Fibroblast of skin of back (primary cell): ENCODE data around the gene HSPBP1.

Experiments used
- DNase-seq: peaks from one replicate; pipeline ENCODE4 v3.0.0-alpha.2; 2013

Gene HSPBP1

DNA sequence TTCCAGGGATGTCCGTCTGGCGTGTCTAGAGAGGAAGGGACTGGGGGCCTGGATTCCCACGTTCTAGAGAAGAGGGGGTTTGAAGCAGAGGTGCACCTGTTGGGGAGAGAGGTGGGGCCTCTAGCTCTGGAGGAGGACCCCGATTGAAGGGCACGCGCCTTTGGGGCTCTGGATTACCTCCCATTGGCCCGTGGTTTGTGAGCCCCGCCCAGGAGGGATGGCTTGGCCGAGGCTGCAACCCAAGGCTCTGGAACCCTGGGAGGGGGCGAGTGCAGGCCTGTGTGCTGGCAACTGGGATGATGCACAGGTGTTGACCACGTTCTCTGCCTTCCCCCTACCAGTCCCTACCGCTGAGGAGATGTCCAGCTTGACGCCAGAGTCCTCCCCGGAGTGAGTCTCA lies 25.1 kb upstream of the HSPBP1 start:
- DNase-seq = no peak

DNA sequence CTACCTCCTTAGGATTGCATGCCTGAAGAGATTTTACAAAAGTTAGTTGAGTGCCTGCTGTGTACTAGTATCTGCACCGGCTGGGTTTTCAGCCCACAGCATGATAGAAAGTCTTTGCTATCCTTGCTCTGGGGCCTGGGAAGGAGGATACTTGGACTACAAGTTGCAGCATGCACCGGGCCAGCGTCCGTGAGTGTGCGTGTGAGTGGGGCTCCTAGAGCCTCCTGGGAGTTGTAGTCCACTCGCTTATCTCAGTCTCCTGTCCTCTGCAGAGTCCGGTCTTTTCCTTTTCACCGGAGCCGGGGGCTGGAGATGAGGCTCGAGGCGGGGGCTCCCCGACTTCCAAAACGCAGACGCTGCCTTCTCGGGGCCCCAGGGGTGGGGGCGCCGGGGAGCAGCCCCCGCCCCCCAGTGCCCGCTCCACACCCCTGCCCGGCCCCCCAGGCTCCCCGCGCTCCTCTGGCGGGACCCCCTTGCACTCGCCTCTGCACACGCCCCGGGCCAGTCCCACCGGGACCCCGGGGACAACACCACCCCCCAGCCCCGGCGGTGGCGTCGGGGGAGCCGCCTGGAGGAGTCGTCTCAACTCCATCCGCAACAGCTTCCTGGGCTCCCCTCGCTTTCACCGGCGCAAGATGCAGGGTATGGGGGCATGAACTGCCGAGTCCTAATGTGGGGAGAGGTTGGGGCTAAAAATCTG lies 24.5 kb upstream of the HSPBP1 start:
- peak; percentile 36 for DNase-seq

DNA sequence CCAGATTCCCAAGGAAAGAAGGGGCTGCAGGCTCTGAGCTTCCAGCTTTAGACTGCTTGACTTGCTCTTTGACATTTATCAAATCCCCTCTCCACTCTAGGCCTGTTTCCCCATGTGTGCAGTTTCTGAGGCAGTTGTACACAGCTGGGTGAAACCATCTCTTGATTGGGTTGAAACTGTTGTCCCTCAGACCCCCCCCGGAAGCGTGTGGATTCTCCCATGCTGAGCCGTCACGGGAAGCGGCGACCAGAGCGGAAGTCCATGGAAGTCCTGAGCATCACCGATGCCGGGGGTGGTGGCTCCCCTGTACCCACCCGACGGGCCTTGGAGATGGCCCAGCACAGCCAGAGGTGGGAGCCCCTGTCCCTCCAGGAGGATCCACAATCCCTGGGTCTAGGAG lies 23.6 kb upstream of the HSPBP1 start:
- no peak for DNase-seq

DNA sequence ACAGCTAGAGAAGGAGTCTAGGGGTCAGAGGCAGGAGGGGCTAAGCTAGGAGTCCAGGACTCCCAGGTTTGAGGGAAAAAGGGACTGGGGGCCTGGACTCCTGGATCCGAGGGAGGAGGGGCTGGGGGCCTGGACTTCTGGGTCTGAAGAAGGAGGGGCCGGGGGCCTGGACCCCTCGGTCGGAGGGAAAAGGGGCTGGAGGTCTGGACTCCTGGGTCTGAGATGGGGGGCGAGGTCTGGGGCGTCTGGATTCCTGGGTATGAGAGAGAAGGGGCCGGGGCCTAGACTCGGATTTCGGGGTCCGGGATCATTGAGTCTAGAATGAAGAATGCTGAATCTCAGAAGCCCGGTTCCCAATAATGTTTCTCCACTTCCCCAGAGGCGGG lies 22.4 kb upstream of the HSPBP1 start:
- no peak for DNase-seq

DNA sequence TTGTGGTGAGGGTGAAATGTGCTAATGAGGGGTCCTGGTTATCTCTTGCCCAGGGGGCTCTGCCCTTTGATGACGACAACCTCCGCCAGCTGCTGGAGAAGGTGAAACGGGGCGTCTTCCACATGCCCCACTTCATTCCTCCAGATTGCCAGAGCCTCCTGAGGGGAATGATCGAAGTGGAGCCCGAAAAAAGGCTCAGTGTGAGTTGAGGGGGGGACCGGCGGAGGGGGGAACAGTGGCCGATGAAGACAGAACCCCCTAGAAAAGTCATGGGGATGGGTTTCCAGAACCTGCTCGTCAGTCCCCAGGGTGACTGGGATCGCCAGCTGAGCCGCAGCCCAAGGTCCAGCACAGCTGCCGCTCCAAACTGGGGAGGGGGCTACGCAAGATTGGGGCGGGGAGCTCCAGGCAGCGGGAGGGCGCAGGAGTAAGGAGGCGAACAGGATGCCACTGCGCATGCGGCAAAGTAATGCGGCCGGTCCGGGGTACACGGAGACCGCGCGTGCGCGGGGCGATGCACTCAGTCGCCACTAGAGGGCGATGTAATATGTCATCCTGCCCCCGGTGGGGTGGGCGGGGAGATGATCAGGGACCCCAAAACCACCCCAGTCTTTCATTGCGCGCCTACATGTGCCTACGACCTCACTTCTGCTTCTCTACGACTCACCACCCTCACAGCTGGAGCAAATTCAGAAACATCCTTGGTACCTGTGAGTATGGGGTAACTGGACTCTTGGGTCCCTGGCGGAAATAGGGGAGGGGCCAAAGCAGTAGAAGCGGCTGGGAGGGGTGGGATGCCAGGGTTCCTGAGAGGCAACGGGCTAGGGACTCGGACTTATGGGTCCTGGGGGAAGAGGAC lies 21.8 kb upstream of the HSPBP1 start:
- peak; percentile 64 for DNase-seq

DNA sequence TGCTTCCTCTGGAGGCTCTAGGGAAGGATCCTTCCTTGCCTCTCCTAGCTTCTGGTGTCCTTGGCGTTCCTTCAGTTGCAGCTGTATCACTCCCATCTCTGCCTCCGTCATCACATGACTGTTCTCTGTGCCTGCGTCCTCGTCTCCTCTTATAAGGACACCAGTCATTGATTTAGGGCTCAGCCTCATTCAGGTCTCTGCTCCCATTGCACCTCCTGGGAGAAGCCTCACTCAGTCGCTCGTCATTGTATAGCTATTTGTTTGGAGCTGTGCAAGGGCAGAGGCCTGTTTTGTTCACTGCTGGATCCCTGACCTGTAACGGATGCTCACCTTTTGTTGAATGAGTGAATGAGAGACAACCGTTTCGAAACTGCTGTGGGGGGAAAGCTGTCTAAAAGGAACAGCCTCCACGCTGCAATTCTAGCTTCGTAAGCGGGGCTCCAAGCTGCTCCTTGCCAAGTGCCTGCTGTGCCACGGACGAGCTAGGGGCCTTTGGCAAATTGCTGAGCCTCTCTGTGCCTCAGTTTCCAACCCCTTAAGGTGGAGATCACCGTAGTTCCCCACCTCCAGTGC lies 21.1 kb upstream of the HSPBP1 start:
- DNase-seq = no peak

DNA sequence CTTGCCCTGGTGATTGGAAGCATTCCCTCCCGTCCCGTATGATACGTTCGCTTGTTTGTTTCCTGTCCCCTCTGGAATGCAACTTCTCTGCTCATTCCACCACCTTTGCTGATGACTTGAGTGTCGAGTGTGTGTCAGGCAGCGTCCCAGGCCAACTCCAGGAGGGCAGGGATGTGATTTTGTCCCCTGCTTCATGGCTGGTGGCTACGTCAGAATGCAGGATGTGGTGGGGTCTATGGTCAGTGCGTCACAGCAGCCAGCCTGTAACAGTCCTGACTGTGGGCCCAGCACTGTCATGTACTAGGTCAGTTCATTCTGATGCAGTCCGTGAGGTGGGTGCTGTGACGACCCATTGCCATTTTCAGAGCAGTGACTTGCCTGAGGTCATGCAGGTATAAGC lies 20.1 kb upstream of the HSPBP1 start:
- no peak for DNase-seq

DNA sequence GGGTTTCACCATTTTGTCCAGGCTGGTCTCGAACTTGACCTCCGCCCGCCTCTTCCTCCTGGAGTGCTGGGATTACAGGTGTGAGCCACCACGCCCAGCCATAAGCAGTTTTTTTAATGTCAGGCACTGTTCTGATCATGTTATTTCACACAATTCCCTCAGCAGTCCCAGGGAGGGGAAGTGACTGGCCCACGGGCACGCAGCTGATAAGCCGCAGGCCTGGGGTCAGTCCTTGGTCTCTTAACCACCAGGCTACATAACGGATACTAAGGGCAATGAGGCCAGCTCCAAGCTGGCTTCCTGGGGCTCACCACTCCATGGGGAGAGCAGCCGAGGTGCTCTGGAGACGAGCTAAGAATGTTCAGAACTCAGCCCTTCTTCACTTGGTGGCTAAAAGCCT lies 17.4 kb upstream of the HSPBP1 start:
- no peak for DNase-seq

DNA sequence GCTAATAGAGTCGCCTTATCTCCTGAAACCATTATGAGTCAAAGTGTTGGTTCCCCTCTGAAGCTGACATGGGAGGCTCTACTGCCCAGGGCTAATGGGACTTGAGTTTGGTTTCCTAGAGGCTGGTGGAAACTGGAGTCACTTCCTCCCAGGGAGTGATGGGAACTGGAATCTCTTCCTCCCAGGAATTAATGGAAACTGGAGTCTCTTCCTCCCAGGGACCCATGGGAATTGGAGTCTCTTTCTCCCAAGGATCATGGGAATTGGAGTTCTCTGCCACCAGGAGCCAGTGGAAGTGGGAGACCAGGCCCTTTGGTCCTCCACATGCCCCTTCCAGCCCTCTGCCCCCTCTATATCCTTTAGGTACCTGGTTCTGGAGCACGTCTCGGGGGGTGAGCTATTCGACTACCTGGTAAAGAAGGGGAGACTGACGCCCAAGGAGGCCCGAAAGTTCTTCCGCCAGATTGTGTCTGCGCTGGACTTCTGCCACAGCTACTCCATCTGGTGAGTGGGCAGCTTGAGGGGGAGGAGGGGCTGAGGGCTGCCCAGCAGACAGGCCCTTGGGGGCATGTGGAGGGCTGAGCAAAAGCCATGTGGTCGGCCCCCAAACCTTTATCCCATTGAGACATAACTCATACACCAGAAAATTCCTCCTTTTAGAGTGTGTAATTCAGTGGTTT lies 9.3 kb upstream of the HSPBP1 start:
- DNase-seq = peak; percentile 30

DNA sequence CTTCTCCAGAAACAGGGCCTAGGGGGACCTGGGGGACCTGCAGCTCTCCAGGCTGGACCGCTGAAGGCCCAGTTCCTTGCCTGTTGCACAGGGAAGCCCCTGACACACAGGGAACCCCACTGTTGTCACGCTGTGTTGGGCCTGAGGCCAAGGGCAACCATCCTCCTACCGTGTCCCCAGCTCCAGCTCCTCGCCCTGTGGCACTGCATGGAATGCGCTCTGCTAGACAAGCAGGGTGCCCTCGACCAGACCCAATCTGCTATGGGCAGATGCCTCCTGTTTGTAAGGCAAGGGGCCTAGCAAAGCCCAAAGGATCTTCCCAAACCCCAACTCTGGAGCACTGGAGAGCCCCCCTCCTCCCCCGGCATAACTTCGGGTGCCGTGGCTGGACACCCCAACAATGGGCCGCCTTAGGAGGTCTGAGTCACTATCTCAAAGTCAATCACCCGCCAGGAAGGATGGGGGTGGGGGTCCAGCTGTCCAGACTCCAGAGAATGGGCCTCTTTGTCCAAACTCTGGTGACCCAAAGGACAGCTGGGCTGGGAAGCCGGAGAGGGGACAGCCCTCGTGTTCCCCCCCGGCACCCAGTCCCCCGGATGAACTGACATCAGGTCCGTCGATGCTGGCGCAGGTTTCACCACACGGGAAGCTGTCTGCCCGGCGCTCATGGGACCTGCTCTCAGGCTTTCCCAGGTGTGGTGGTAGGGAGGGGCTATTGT lies 7.6 kb upstream of the HSPBP1 start:
- no peak for DNase-seq

DNA sequence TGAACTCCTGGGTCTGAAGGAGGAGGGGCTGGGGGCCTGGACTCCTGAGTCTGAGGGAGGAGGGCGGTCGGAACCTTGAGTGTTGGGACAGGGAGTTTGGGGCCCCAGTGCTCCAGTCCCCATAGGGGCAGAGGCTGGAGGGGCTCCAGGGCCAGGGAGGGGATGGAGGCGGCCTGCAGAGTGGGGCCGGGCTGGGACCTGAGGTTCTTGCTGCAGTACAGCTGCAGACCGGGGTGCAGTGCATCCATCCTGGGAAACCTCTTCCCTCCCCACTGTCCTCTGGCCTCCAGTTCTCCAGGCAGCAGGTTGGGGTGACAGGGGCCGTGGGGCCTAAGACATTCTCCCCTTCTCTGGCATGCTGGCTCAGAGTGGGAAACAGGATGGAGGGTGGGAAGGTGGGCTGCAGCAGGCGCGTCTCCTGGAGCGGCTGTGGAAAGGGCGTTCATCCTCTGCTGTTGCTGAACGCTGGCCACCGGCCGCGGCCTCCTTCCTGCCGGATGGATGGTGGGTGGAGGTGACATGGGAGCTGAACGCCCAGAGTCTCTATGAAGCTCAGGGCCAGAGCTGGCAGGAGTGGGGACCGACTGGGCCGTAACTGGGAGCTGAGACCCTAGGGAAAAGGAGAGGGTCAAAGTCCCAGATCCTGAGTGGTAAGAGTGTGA lies 5.5 kb upstream of the HSPBP1 start:
- DNase-seq = no peak

DNA sequence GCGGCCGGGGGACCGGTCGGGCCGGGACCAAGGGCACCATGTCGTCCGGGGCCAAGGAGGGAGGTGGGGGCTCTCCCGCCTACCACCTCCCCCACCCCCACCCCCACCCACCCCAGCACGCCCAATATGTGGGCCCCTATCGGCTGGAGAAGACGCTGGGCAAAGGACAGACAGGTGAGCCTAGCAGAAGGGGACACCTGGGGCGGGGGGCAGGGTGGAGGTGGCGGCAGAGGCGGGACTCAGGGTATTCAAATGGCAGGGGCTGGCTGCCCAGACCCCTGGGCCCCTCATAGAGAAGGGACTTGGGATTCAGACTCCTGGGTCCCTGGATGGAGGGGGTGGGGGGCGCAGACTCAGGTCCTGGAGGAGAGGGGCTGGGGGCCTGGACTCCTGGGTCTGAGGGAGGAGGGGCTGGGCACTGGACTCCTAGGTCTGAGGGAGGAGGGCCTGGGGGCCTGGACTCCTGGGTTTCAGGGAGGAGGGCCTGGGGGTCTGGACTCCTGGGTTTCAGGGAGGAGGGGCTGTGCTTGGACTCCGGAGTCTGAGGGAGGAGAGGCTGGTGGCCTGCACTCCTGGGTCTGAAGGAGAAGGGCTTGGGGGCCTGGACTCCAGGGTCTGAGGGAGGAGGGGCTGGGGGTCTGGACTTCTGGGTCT lies 4.6 kb upstream of the HSPBP1 start:
- no peak for DNase-seq

DNA sequence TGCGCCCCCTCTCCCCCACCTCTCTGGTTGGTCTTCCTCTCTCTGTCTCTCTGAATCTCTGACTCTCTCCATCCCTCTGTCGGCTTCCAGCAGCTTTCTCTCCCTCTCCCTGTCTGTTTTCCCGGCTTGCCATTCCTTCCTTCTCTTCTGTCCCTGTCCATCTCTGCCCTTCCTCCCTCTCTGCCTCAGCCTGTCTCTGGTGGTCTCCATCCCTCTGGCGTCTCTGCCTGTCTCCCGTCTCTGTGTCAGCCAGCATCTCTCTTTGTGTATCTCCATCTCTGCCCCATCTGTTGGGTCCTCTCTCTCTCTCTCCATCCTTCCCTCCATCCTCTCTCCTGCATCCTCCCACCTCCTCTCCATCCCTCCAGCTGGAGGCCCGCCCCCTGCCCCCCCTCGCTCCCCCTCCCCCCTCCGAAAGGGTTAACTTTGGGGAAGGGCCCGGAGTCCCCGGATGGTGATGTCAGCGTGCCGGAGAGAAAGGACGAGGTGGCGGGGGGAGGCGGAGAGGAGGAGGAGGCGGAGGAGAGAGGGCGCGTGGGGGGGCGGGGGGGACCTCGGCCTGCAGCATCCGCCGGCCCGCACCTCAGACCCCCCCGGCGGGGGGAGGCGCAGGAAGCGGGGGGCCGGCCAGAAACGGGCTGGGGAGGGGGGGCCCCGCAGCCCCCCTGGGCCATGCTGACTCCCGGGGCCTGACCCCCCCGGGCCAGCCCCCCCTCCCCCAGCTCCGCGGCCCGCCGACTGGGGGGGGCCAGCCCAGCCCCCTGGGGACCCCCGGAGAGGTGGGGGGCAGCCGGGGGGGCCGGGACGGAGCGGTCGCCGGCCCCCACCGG lies 3.9 kb upstream of the HSPBP1 start, which contains the start of gene BRSK1:
TSS of gene BRSK1 (plus strand) at position 450 of the 830 bp plus-strand sequence. CDS start 446 bp downstream, outside the sequence.
- peak; percentile 84 for DNase-seq

DNA sequence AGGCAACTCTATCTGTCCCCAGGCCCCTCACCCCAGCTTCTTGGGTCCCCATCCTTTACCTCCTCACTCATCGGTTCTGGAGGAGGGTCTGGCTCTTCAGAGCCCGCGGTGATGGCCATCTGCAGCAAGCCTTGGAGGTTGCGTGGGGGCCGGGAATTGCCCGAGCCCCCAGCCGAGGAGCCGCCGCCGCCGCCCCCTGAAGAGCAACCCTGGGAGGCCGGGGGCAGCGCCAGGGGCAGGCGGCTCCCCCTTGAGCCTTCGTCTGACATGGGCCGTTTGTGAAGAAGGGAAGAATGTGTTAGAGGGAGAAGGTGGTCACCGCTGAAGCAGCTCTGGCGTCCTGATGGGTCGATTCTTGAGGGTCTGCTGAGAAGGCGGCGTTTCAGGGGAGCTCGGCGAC lies 570 bp downstream of the HSPBP1 start:
- DNase-seq = no peak

DNA sequence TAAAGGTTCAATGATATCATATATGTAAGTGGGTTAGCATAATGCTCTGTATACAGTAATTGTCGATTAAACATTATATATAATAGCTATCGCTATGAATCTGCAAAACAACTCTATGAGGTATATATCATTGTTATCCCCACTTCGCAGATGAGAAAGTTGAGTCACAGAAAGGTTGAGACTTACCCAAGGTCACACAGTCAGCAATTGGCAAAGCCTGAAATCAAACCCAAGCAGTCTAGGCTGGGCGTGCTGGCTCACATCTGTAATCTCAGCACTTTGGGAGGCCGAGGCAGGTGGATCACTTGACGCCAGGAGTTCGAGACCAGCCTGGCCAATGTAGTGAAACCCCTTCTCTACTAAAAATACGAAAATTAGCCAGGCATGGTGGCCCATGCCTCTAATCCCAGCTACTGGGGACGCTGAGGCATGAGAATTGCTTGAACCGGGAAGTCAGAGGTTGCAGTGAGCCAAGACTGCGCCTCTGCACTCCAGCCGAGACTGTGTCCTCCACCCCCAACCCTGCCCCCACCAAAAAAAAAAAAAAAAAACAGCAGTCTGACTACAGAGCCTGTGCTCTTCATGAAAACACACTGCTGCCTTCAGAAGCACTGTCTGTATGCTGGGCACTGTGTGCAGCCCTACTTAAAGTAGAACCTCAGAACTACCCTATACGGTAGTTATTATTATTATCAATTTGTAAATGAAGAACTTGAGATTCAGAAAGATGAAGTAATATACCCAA lies 1.3 kb downstream of the HSPBP1 start:
- no peak for DNase-seq

DNA sequence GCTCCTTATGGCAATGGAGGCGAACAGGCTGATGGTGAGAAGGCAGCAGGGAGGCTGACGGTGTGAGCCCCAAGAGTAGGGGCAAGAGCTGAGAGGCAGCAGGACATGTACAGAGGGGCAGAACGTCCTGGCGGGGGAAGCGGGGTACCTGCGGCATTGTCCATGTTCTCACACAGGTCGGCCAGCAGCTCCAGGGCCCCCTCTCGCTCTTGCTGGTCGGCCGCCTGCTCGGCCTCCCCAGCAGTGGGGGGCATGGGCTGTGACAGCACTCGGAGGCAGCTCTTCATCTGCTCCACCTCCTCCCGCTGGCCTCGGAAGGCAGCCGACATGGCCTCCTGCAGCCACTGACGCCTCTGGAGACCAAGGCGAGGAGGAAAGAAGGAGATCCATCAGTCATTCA lies 2.4 kb downstream of the HSPBP1 start:
- DNase-seq = no peak

DNA sequence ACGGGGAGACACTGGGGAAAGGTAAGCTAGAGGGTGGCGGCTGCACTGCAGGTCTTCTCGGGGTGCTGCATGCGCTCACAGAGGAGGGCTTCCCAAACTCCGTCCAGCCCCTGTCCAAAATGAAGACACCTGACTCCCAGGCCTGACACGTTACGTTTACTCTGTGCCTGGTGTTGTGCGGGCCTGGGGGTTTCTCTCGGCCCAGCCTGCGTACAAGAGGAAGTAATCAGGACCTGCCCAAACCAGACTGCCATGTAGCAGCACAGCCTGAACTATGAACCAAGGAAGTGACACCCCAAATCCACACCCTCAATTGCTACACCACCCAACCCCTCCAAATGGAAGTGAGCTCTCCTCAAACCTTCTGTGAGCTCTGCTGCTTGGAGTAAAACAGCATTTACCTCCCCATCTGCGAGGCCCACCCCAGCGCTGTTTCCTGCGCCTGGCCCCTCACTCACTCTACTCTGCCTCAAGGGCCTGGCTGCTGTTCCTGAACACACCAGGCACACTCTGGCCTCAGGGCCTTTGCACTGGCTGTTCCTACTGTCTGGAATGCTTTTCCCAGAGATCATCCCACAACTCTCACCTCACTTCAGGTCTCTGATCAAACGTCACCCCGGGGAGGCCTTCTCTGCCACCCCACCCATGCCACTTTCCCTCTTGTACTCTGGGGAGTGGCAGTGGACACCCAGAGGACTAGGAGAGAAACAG lies 3.0 kb downstream of the HSPBP1 start:
- DNase-seq = no peak

DNA sequence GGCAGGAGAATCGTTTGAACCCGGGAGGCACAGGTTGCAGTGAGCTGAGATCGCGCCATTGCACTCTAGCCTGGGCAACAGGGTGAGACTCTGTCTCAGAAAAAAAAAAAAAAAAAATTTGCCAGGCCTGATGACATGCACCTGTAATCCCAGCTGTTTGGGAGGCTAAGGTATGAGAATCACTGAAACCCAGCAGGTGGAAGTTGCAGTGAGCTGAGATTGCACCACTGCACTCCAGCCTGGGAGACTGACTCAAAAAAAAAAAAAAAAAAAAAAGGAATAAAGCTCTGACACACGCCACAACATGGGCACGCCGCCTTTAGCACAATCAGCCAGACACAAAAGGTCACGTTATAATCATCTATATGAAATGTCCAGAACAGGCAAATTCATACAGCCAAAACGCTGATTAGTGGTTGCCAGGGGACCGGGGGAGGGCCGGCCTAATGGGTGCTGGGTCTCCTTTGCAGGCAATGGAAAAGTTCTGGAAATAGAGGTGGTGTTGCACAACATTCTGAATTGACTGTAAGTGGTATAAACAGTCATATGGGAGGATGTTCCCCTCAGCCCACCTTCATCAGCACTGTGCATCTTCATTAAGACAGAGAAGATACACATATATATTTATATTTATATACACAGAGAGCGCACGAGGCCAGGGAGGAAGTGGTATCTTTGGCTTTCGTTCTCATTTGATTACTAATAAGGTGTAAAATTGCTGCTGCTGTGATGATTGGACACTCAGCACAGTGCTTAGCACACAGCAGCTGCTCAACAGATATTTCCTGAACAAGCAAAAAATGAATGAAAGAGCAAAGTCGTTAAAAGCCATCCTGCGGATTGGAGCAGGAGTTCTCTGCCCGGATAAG lies 3.8 kb downstream of the HSPBP1 start:
- DNase-seq = no peak
